Right lung (tissue), 5 donors: ENCODE results near the gene ADAT1. TPM values are rescaled to one million over a fixed set of nuclear protein-coding genes. Genes with fewer than 3 reads are reported as not detected.

ENCODE experiments used
- DNase-seq, 2 donors: peaks; one replicate each; pipeline ENCODE4 v3.0.0-alpha.2; 2013
- polyA plus RNA-seq, 5 donors: library from polyadenylated mRNA; unstranded; fragments of 120-200 nt; gene quantifications; one replicate each; pipeline versions ENCODE4 v1.2.1 to v1.2.3, GENCODE V29; 2013; ENCODE audit warnings: inconsistent platforms in 1 of 5, low replicate concordance in 1 of 5; ENCODE audit not compliant: insufficient read length in 5 of 5, insufficient read depth in 1 of 5

ADAT1 gene
- polyA plus RNA-seq, 5 donors, result 40.7 to 54.5 (median 42.5) TPM

GRCh38 chr16:75578725-75579124, 44.4 kb downstream of the ADAT1 start:
- DNase-seq, result no peak

- no peak for DNase-seq
Observed at GRCh38 chr16:75578212-75578611, 44.9 kb downstream of the ADAT1 start.

- DNase-seq, result no peak
Observed at GRCh38 chr16:75576384-75576811, 46.7 kb downstream of the ADAT1 start.

GRCh38 chr16:75575958-75576357, 47.1 kb downstream of the ADAT1 start:
- no peak for DNase-seq

- DNase-seq, result no peak
Observed at GRCh38 chr16:75573955-75574354, 49.1 kb downstream of the ADAT1 start.

GRCh38 chr16:75572864-75573542, 50.1 kb downstream of the ADAT1 start:
- DNase-seq, result no peak

- DNase-seq, result no peak
Observed at GRCh38 chr16:75570396-75571065, 52.5 kb downstream of the ADAT1 start.

- DNase-seq, result no peak
Observed at GRCh38 chr16:75567911-75568310, 55.2 kb downstream of the ADAT1 start.

- DNase-seq, result no peak
Observed at GRCh38 chr16:75566758-75567255, 56.3 kb downstream of the ADAT1 start.

- DNase-seq, result peak; percentile 89 to 90
Observed at GRCh38 chr16:75566040-75566757, 56.9 kb downstream of the ADAT1 start, which contains the start of gene GABARAPL2. Gene GABARAPL2, plus strand, starts transcription at chr16:75566379. Its CDS starts 108 bp downstream, at chr16:75566487.

GRCh38 chr16:75565640-75566039, 57.4 kb downstream of the ADAT1 start:
- no peak for DNase-seq

GRCh38 chr16:75559564-75560372, 63.3 kb downstream of the ADAT1 start:
- DNase-seq, result no peak

GRCh38 chr16:75558846-75559401, 64.2 kb downstream of the ADAT1 start:
- no peak for DNase-seq

GRCh38 chr16:75556431-75556950, 66.6 kb downstream of the ADAT1 start:
- DNase-seq, result no peak

GRCh38 chr16:75555707-75556430, 67.2 kb downstream of the ADAT1 start, which contains the start of gene TMEM231:
Gene TMEM231, minus strand, starts transcription at chr16:75556252. Its CDS starts 43 bp downstream, at chr16:75556209.
- DNase-seq, result peak; percentile 90 to 93

- peak; percentile 85 to 88 for DNase-seq
Observed at GRCh38 chr16:75555213-75555706, 67.8 kb downstream of the ADAT1 start.

GRCh38 chr16:75552951-75553350, 70.1 kb downstream of the ADAT1 start:
- no peak for DNase-seq

- DNase-seq, result no peak
Observed at GRCh38 chr16:75550211-75550662, 72.8 kb downstream of the ADAT1 start.
